B cell (primary cell): Measurements from ENCODE around the gene TELO2.

Experiments used
- CTCF ChIP-seq: fragments of 200-600 bp; IDR thresholded peaks from one replicate; pipeline ENCODE4 v1.8.0; 2022; ENCODE audit warnings: antibody characterized with exemption, mild to moderate bottlenecking
- EZH2 ChIP-seq: IDR thresholded peaks from 2 replicates; pipeline ENCODE4 v1.6.1; 2012; ENCODE audit warnings: borderline replicate concordance, low read depth, mild to moderate bottlenecking, moderate library complexity, low read length; ENCODE audit not compliant: insufficient read depth, poor library complexity, severe bottlenecking

GRCh38 chr16:1542166-1542500 is 49.0 kb downstream of the TELO2 start:
- TF ChIP-seq CTCF (no peak), EZH2 (no peak)
